HPDE6-E6E7 (cell line): ENCODE results near the gene ANKH.
"Not testable (repeated sequence)": the region's sequence is repeated elsewhere in the genome, so short reads cannot be mapped to it uniquely, and the experiment has no call there.

ENCODE experiments used
- DNase-seq: peaks from one replicate; pipeline ENCODE4 v3.0.0; 2011; ENCODE audit warnings: missing footprints; ENCODE audit errors: extremely low spot score

The ANKH gene

DNA sequence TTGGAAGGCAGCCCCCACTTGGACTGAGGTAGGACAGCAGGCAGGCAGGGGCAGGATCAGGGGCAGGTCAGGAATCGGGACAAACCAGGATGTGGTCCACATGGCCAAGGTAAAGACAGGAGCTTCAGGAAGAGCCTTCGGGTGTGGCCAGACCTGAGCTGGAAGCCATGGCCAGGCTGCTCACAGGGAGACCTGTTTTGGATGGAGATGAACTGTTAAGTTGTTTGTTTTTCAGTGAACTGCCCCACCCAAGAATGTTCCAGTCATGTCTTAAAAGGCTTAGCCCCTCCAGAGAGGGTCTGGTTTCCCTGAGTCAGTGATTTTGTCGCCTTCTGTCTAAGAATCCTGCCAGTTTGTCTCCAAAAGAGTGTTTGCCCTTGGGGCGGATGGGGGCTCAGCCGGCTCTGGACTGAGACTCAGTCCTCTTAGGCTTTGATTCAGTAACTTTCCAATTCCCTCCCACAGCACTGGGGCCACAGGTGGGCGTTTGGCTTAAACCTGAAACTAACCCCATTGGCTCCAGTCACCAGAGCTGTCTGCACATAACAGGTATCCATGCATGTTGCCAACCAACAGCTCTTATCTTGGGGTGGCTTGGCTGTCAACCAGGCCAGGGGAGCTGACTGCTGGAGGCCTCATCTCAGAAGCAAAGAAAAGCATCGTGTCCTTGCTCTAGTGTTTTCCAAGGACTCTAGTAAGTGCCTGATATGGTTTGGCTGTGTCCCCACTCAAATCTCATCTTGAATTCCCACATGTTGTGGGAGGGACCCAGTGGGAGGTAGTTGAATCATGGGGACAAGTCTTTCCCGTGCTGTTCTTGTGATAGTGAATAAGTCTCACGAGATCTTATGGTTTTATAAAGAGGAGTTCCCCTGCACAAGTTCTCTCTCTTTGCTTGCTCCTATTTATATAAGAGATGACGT lies 11.3 kb upstream of the ANKH start:
- no peak for DNase-seq

DNA sequence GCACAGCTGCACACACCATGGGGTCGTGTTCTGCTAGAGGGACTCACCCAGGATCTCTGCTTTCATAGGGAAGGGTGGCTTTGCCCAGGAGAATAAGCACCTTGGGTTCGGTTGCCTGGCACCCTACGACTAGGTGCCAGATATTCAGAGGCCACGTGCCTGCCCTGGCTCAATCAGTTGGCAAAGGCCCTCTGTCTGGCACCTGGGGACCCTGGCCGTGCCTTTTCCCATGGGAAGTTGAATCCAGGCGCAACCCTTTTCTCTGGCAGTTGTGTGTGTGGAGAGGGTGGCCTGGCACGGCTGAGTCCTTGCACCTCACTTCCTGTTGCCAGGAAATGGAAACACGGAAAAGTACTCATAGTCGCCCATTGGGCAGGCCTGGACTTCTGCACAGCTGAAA lies 10.2 kb upstream of the ANKH start:
- no peak for DNase-seq

DNA sequence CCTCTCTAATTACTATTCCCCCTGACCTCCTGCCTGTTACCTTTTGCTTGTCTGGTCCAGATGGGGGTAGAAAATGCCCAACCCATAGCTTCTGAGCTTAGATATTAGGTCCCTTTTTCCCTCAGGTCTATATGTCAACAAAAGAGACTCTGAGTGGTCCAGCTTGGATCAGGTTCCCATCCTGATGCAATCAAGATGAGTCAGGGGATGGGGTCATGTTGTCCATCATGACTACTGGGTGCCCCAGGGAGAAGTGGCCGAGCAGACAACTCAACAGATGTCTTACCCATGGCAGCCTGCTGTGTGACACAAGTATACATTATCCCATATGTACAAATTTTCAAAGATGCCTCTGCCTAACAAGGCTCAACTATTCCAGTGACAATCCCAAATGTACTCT lies 9.1 kb upstream of the ANKH start:
- no peak for DNase-seq

DNA sequence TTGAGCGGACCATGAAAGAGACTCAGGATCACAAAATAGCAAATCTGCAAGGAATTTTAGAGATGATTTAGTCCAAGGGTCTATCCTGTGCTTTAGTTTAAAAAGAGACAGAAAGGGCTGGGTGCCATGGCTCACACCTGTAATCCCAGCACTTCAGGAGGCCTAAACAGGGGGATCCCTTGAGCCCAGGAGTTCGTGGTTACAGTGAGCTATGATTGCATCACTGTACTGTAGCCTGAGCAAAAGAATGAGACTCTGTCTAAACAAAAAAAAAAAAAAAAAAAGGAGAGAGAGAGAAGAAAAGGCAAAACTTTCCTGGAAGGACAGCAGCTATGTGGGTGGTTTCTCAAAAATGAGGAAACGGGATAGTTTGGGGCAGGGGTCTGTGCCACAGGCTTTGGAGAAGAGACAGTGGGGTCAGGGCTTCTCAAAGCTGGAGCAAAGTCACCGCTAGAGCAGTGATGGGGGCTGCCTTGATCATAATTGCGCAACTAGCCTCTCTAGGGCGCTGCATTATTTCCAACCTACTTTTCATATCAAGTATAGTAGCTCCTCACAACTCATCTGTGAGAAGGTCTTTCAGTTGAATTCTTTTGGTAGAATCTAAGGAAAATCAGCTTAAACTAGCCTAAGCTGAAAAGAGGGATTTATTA lies 8.5 kb upstream of the ANKH start:
- DNase-seq: no peak

DNA sequence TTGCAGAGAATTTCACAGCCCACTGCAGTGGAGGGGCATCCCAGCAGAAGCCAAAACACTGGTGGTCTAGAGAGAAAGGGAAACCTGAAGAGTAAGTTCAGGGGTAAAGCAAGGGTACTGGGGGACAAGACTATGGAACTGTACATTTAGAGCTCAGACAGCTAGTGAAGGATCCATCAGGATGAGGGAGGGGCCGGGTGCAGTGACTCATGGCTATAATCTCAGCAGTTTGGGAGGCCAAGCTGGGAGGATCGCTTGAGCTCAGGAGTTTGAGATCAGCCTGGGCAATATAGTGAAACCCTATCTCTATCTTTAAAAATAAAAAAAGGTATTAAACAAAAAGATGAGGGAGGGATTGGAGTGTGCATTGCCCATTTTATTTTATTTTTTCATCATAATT lies 7.8 kb upstream of the ANKH start:
- no peak for DNase-seq

DNA sequence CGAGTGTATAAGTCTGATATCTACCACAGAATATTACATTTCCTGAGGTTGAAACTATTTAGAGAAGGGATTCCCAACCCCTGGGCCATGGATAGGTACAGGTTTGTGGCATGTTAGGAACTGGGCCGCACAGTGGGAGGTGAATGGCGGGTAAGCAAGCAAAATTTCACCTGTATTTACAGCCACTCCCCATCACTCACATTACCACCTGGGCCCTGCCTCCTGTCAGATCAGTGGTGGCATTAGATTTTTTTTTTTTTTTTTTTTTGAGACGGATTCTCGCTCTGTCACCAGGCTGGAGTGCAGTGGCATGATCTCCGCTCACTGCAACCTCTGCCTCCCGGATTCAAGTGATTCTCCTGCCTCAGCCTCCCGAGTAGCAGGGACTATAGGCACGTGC lies 6.6 kb upstream of the ANKH start:
- not testable (repeated sequence) for DNase-seq

DNA sequence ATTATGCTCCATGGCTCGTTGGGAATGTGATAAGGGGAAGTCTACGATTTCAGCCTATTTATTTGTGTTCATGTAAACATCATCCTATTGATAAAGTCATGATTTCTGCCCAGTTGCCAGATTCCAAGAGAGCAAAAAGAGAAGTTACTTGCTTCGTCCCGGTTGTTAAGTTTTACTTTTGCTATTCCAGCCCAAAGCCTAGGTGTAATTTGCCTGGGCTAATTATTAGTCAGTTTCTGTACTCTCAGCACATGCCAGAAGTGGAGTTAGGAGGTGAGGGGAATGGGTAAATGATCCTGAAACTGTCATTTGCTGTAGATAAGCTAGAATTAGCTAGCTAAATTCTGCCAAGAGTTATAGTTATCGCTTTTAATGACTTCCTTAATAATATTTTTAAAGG lies 4.5 kb upstream of the ANKH start:
- DNase-seq: no peak

DNA sequence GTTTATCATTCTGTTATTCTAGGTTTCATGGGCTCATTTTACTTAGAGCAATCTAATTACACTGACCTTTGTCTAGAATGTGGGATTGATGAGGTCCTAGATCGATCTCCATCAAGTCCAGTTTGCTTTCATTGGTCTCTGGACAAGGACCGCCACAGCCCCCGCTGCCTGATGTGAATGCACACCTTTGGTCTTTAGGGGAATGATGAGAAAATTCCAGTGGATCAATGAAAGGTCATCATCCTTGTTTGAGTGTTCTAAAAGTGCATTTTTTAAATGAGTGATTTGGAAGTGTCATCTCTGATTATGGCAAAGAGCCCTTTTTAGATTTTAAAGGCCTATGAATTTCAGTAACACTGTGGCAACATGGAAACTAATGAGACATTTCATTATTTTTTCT lies 2.2 kb upstream of the ANKH start:
- DNase-seq: no peak

DNA sequence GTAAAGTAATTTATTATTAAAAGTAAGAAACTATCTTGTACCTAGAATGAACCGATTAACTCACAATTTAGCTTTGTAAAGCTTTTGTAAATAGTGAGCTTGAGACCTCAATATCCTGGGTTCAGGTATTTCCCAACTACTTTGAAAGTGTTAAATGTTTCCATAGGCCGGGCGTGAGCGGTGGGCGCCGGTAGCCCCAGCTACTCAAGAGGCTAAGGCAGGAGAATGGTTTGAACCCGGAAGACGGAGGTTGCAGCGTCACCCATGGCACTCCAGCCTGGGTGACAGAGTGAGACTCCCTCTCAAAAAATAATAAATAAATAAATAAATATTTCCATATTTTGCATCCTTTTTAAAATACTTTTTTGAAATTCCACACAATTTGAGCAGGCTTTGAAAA lies 1.5 kb upstream of the ANKH start:
- no peak for DNase-seq

DNA sequence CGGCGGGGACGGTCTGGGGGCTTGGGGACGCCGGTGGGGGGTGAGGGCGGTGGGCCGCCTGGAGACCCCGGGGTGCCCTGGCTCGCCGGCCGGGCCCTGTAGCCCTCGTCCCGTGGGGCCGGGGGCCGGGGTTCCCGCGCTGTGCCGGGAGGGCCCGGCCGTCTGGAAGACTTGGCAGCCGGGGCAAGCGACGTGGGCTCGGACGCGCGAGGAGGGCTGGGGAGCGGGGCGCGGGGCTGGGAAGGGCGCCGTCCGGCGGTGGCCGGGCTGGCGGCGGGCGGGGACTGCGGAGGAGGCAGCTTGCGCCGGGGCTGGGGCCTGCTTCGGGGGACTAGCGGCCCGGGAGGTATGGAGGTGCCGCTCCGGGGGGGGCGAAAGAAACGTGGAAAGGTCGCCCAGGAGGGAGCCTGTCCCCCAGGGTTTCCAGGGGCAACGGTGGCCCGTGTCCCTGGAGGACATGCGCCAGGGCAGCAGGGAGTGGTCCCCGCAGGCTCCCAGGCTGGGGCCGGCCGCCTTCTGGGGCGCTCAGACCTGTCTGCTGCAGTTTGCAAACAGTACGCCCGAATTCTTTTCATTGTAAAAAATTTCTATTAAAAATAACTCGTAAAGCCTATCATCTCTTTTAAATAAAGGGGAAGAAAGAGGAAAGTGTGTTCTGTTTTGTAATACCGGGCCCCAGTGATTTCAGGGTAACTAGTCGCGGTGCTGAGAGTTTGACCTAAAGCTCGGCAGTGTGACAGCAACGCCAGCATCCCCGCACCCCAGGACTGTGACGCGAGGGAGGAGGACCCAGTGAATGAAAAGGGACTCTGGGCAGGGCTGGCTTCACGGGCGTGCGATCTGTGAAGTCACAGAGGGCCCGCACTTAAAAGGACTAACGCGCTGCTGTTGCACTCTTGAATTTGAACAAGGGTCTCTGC lies 752 bp upstream of the ANKH start:
- no peak for DNase-seq

DNA sequence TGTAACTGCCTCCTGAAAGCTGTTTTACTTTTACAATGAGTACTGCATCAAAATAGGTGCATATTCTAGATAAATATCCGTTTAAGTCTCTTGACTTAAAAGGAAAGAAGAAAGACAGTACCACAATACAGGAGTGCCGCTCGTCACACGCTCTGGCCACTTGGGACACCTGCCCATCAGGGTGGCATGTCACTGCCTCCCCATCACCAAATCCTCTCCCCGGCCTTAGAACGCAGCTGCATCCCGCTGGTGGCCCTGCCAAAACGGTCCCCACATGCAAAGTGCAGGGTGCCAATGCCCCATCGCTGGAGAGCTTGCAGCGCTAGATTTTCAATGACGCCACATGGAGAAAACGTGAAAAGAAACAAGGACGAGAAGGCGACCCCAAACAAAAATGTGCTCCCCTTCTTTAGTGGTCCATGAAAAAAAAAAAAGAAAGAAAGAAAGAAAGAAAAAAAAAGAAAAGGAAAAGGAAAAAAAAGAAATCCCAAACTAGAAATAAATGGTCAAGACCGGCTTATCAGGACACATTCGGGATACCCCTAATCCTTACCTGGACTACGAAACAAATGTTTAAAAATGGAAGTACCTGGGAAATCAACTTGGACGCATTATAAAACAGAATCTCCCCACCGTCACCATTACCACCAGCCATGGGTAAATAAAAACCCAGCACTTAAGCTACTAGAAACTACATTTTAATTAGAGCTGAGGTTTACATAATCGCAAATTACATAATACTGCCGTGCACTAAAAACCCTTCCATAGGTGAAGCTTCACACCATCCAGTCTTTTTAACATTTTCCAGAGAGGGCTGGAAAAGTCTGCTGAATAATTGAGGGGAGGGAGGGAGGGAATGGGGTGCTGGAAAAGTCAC lies 1.0 kb downstream of the ANKH start:
- no peak for DNase-seq

DNA sequence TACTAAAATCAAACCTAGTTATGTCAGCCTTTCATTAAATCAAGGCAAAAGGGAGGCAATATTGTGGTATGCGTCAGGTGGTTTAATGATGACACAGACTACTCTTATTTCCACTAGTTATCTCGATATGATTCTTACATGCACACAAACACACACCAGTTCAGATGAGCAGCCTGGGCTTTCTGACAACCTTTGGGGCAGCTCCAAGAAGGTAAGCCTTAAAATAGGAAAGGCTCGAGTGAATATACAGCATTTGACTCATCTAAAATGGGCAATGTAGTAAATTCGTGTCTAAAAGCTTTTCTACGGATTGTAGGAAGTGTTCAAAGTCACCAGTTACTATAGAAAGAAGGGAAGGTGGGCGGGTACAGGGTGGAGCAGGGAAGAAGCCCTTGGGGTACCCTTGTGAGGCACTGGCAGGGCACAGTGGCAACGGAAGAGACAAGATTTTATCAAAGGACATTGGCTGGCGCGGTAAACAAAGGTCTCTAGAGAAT lies 1.9 kb downstream of the ANKH start:
- DNase-seq: no peak

DNA sequence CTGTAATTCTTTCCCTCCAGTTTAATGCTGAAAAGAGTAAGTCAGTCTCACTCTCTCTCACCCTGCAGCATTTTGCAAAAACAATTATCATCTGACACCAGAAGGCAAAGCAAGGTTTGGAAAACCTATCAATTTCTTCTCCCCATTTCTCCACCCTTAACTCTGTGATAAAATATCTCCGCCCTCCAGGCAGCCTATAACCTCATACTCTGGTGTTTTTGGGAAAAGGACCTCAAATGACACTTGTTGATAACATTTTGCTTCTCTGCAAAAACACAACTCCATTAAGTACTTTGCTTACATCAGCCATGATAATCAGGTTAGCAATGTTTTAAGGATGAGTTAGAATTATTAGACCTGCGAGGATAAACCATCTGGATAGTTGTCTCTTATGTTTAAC lies 2.3 kb downstream of the ANKH start:
- DNase-seq: no peak

DNA sequence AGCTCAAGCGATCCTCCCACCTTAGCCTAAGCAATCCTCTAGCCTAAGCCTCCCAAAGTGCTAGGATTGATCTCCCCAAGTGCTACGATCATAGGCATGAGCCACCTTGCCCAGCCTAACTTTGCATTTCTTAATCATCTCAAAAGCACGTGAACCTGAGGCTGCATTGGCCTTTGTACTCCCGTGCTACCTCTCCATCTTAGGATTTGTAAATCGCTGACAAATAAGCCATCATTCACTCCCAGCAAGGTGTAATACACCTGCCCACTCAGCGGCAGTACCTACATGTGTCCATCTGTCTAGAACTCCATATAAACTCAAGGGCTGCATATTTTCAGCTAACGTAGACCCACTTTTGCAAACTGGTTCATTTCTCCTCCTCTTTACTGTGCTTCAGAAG lies 2.8 kb downstream of the ANKH start:
- DNase-seq: no peak

DNA sequence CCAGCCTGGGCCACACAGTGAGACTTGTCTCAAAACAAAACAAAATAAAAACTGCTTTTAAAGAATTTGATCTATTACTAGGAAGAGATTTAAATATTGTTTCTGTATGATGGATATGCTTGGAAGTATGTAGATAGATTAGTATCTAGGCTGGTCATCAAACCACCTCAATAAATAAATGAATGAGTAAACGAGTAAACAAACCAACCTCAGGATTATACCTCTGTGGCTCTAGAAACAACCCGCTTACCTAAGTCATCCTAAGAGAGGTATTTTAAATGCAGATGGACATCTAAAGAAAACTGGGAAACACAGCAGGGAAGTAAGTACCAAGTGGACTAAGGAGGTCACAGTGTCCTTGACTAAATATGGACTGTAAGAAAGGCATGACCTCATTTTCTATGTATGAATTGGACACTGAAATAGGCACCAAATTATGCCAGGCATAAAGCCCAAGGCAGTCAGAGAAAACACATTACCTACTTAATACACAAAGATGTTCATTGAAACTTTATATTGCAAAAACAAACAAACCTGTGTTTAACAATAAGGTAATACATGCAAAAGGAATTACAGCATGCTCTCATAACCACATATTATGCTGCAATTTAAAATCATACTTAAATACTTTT lies 7.3 kb downstream of the ANKH start:
- no peak for DNase-seq

DNA sequence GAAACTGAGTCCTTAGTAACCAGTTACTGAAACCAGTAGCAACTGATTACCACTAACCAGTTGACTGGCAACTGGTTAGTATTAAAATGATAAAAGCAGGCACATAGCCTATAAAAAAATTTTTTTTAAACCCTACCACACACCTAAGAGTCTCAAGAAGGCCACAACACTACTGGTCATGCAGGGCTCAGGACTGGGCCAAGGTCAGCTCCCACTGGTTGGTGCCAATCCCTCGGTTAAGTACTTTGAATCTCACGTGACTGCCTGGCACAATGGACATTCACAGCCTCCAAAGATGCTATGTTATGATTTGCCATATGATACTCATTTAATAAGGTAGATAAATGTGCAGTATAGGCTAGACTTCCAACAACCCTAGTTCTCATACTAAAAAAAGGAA lies 8.5 kb downstream of the ANKH start:
- DNase-seq: no peak

DNA sequence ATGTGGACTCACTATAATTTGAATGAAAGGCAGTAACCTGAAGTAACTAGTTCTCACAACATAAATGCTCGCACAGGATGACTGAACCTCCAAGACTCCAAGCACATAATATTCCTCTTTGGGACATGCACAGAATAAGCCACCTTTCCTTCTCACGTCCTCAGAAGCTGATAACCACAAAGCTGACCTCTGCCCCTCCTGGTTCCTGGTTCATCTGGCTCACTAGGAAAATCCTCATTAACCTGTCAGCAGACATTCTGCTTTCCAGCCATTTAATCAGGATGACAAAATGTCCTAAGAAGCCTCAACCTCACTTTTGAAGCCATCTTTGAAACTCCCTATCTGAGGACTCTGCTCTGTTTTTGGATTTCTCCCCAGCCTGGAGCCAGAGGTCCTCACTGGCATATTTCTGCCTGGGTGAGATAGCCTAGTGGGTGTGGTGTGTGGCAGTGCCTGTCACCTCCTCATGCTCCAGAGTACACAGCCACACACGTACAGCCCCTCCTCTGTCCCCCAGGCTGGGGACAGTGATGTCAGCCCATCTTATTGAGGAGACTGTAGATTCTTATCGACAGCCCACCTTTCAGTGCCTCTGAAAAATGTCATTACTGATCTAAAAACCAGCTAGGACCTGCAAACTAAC lies 10.3 kb downstream of the ANKH start:
- DNase-seq: no peak

DNA sequence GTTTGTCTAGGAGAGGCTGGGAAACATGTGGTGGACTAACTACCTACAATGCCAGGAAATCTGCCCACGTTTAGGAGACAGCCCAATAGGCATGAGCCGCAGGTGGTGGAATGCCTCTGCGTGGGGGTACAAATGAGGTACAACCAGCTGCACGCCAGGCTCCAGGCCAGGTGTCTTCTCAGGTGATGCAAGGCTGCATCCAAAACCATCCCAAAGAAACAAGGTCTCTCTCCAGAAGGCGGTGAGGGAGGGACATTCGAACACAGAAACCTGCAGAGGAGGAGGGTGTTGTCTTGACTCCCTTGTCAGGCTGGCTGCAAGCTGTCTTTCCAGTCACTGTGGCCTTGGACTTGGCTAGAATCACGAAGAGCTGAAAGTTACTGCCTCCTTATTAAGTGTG lies 11.6 kb downstream of the ANKH start:
- no peak for DNase-seq

DNA sequence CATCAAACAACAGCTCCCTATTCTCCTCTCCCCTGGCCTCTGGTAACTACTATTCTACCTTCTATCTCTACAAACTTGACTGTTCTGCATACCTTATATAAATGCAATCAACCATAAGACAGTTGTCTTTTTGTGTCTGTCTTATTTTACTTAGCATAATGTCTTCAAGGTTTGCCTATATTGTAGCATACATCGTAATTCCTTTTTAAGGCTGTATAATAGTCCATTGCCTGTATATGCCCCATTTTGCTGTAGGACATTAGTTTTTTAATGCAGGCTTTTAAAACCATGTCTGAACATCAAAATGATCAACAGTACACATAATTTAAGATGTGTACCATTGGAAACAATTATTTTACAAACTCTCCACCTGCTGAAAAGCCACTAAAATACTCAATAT lies 12.4 kb downstream of the ANKH start:
- no peak for DNase-seq

DNA sequence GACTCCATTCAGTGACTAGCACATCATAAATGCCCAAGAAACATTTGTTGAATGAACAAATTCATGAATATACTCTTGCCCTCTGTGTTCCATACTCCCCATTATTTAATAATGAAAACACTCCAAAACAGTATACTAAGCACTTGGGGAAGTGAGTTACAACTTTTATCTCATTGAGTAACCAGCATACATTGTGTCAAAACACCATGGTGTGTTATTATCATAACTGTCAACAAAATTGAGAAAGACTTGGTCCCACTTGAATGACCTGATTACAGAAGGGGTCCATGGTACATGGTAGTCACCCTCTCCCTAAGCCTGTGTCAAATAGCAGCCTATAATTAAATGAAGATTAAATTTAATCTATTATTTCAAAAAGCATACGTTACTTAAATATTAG lies 16.2 kb downstream of the ANKH start:
- no peak for DNase-seq
